OCI-LY7 (cell line): ENCODE results near the gene CHST3. TPM values are rescaled to one million over a fixed set of nuclear protein-coding genes. Genes with fewer than 3 reads are reported as not detected.

Source experiments
- BruUV-seq: library from RNA; stranded (reverse); fragments of 400-500 nt; replicated peaks from 2 replicates; lab custom pipeline; 2021; lab: Mats Ljungman, UMichigan
- CTCF ChIA-PET: fragments of 300-600 bp; sonication (Branson Sonifier 250); formaldehyde crosslinking; loops from one replicate; lab custom pipeline; 2022; ENCODE audit warnings: antibody characterized with exemption; ENCODE audit not compliant: unreplicated experiment; lab: Charles Lee
- POLR2A ChIA-PET: fragments of 300-600 bp; sonication (Branson Sonifier 250); formaldehyde crosslinking; loops from one replicate; lab custom pipeline; 2022; ENCODE audit warnings: antibody characterized with exemption; lab: Charles Lee
- DNase-seq: peaks from one replicate; pipeline ENCODE4 v3.0.0-alpha.2; 2015; ENCODE audit warnings: low spot score
- H2AFZ ChIP-seq: fragments of 200-600 bp; sonication (generic), shearing (Covaris generic); 2 replicates; pipeline ENCODE4 v1.6.1; 2014; ENCODE audit warnings: mild to moderate bottlenecking, antibody characterized with exemption, low read length, moderate library complexity
- H3K27ac ChIP-seq: fragments of 200-600 bp; sonication (generic); 2 replicates; pipeline ENCODE4 v1.5.1; 2014; ENCODE audit warnings: mixed run types, low read depth, mild to moderate bottlenecking, moderate library complexity, low read length, inconsistent platforms; ENCODE audit not compliant: poor library complexity, severe bottlenecking
- H3K36me3 ChIP-seq: fragments of 200-600 bp; sonication (generic); 2 replicates; pipeline ENCODE4 v1.6.1; 2014; ENCODE audit warnings: mild to moderate bottlenecking, antibody characterized with exemption, low read length, moderate library complexity, mixed read lengths; ENCODE audit not compliant: insufficient read depth
- H3K4me1 ChIP-seq: fragments of 200-600 bp; sonication (generic); 2 replicates; pipeline ENCODE4 v1.5.1; 2014; ENCODE audit warnings: mild to moderate bottlenecking, low read length; ENCODE audit not compliant: insufficient read depth, poor library complexity, severe bottlenecking
- H3K4me2 ChIP-seq: fragments of 200-600 bp; sonication (generic); 2 replicates; pipeline ENCODE4 v1.6.1; 2014; ENCODE audit warnings: mild to moderate bottlenecking, low read length
- H3K4me3 ChIP-seq: fragments of 200-600 bp; sonication (generic); 2 replicates; pipeline ENCODE4 v1.5.1; 2014; ENCODE audit warnings: mild to moderate bottlenecking, low read depth, low read length; ENCODE audit not compliant: poor library complexity, severe bottlenecking
- H3K79me2 ChIP-seq: fragments of 200-600 bp; sonication (generic); 2 replicates; pipeline ENCODE4 v1.6.1; 2016; ENCODE audit warnings: low read depth, mild to moderate bottlenecking, low read length, moderate library complexity, mixed read lengths; ENCODE audit not compliant: insufficient read depth
- H3K9me2 ChIP-seq: fragments of 200-600 bp; sonication (generic); 2 replicates; pipeline ENCODE4 v1.6.1; 2016; ENCODE audit warnings: mild to moderate bottlenecking, low read length, mixed read lengths; ENCODE audit not compliant: insufficient read depth
- H3K9me3 ChIP-seq: fragments of 200-600 bp; sonication (generic); 2 replicates; pipeline ENCODE4 v1.6.1; 2014; ENCODE audit warnings: mild to moderate bottlenecking, mixed run types, low read length, mixed read lengths
- H4K20me1 ChIP-seq: fragments of 200-600 bp; sonication (generic); 2 replicates; pipeline ENCODE4 v1.6.1; 2014; ENCODE audit warnings: mild to moderate bottlenecking, antibody characterized with exemption, low read length, moderate library complexity, mixed read lengths; ENCODE audit not compliant: insufficient read depth
- CTCF ChIP-seq: fragments of 200-600 bp; sonication (generic); conservative IDR thresholded peaks from 2 replicates; pipeline ENCODE4 v1.5.1; 2014; ENCODE audit warnings: mild to moderate bottlenecking, antibody characterized with exemption, low read length, moderate library complexity, mixed read lengths
- EZH2phosphoT487 ChIP-seq: fragments of 200-600 bp; sonication (generic); IDR thresholded peaks from 2 replicates; pipeline ENCODE4 v1.6.1; 2018; ENCODE audit warnings: low read depth, borderline replicate concordance, mild to moderate bottlenecking, mixed run types, antibody characterized with exemption, low read length, moderate library complexity, mixed read lengths
- intact Hi-C: fragments of 100-400 bp; cut with micrococcal nuclease; formaldehyde crosslinking; loops from one replicate; pipeline ENCODE4 v1.10.0; 2022; ENCODE audit not compliant: unreplicated experiment
- total RNA-seq, 2 experiments: library from RNA; depleted of rRNA in 1 of 2; stranded (reverse); fragments of >200 nt in 1 of 2; shearing (Covaris generic) in 1 of 2; gene quantifications; 2 replicates each; pipeline ENCODE4 v1.2.3, GENCODE V29; 2014 to 2022

CHST3 gene
- total RNA-seq, 2 experiments from 2014 or later: not detected

GRCh38 chr10:72011468-72011867, 47.3 kb downstream of the CHST3 start:
- Histone ChIP-seq H3K4me3 (no peak overlapping the region), H3K4me1 (no peaks in the 10 kb centered on the region), H3K36me3 (no peaks in the 10 kb centered on the region), H3K27ac (no peak overlapping the region), H4K20me1 (no peaks in the 10 kb centered on the region), H3K9me3 (no peaks in the 10 kb centered on the region), H3K9me2 (no peaks in the 10 kb centered on the region), H2AFZ (no peak overlapping the region), H3K4me2 (no peak overlapping the region), H3K79me2 (no peaks in the 10 kb centered on the region)
- no peak for DNase-seq
- CTCF ChIA-PET: no interaction called here
- intact Hi-C loops: no loop called here
- POLR2A ChIA-PET: no interaction called here
- no peak for TF ChIP-seq EZH2phosphoT487
- no peak for TF ChIP-seq CTCF
- BruUV-seq: no TSS peak

- H3K4me1 ChIP-seq: no peaks in the 10 kb centered on the region
- POLR2A ChIA-PET: no interaction called here
- no peak for DNase-seq
- H3K4me3 ChIP-seq: no peak overlapping the region
- intact Hi-C loops: no loop called here
- H4K20me1 ChIP-seq: no peaks in the 10 kb centered on the region
- no peaks in the 10 kb centered on the region for H3K79me2 ChIP-seq
- H3K4me2 ChIP-seq: no peak overlapping the region
- no peak for TF ChIP-seq EZH2phosphoT487
- TF ChIP-seq CTCF: no peak
- no peak overlapping the region for H2AFZ ChIP-seq
- H3K9me2 ChIP-seq: no peaks in the 10 kb centered on the region
- H3K27ac ChIP-seq: no peak overlapping the region
- CTCF ChIA-PET: no interaction called here
- H3K36me3 ChIP-seq: no peaks in the 10 kb centered on the region
- H3K9me3 ChIP-seq: no peaks in the 10 kb centered on the region
- no TSS peak for BruUV-seq
Observed at GRCh38 chr10:72011976-72012512, 47.8 kb downstream of the CHST3 start.

GRCh38 chr10:72012796-72013195, 48.6 kb downstream of the CHST3 start:
- Histone ChIP-seq H3K4me3 (no peak overlapping the region), H2AFZ (no peak overlapping the region), H3K4me2 (no peak overlapping the region), H3K4me1 (no peaks in the 10 kb centered on the region), H3K36me3 (no peaks in the 10 kb centered on the region), H4K20me1 (no peaks in the 10 kb centered on the region), H3K27ac (no peak overlapping the region), H3K79me2 (no peaks in the 10 kb centered on the region), H3K9me2 (no peaks in the 10 kb centered on the region), H3K9me3 (no peaks in the 10 kb centered on the region)
- ChIA-PET CTCF (no interaction called here), POLR2A (no interaction called here)
- DNase-seq: no peak
- no TSS peak for BruUV-seq
- no peak for TF ChIP-seq EZH2phosphoT487
- TF ChIP-seq CTCF: no peak
- intact Hi-C loops: no loop called here
